Right cardiac atrium (tissue), 5 donors: Measurements from ENCODE around the gene CP. TPM values are rescaled to one million over a fixed set of nuclear protein-coding genes. Genes with fewer than 3 reads are reported as not detected.
A peak's percentile ranks its signal among the peaks of the same experiment; 100 is the strongest.

Source experiments
- ATAC-seq, 2 donors: fragments of 200-7000 bp; cut with Tn5 transposase; one replicate each; pipeline versions ENCODE4 v1.8.0 to v1.9.1; 2020; ENCODE audit warnings: moderate library complexity in 2 of 2, mild to moderate bottlenecking in 1 of 2
- DNase-seq, 3 donors: peaks; one replicate each; pipeline ENCODE4 v3.0.0-alpha.2; 2020
- H3K27ac ChIP-seq: one replicate; pipeline ENCODE4 v1.5.1; 2013; ENCODE audit warnings: mild to moderate bottlenecking, low read length, control low read depth, moderate library complexity
- H3K27me3 ChIP-seq: one replicate; pipeline ENCODE4 v1.6.1; 2013; ENCODE audit not compliant: control insufficient read depth, insufficient read depth
- H3K4me1 ChIP-seq: one replicate; pipeline ENCODE4 v1.6.1; 2013; ENCODE audit warnings: low read length; ENCODE audit not compliant: control insufficient read depth, insufficient read depth
- H3K4me3 ChIP-seq: one replicate; pipeline ENCODE4 v1.5.1; 2013; ENCODE audit warnings: low read length, control low read depth
- H3K9me3 ChIP-seq: one replicate; pipeline ENCODE4 v1.6.1; 2013; ENCODE audit warnings: low read length; ENCODE audit not compliant: control insufficient read depth
- WGBS: extraction: QIAGEN DNeasy Blood & Tissue Kit; methylation state at CpG from one replicate; pipeline ENCODE4 v1.1.7; 2013; 5-methylcytosine and 5-hydroxymethylcytosine counted together
- intact Hi-C, 4 donors: fragments of 100-400 bp; cut with DNase I; formaldehyde crosslinking; loops; one replicate each; pipeline versions ENCODE4 v1.11.0 to v1.14.0; 2022 to 2023
- polyA plus RNA-seq: library from polyadenylated mRNA; stranded (reverse); fragments of 200-250 nt; gene quantifications from one replicate; pipeline ENCODE4 v1.2.3, GENCODE V29; 2013
- total RNA-seq, 4 donors: library from RNA; stranded (reverse); fragmentation: NEBNext Ultra II Directional; extraction: Animal tissue kit (Norgen Biotek cat#: 25700); gene quantifications; one replicate each; pipeline ENCODE4 v1.2.1, GENCODE V29; 2021
- donor health status: healthy with polysubstance abuse.
- donor health status: DM: no; HTN: yes; CAD: no.
- donor health status: DM: no; HTN: no; CAD: no.
- donor health status: DM: no; HTN: yes; CAD: no; lungs with severe emphysema.
- donor health status: DM: yes; HTN: yes; CAD: no.

CP gene
- total and polyA plus RNA-seq, 5 donors: 11.0 to 31.2 (median 24.5) TPM

DNA sequence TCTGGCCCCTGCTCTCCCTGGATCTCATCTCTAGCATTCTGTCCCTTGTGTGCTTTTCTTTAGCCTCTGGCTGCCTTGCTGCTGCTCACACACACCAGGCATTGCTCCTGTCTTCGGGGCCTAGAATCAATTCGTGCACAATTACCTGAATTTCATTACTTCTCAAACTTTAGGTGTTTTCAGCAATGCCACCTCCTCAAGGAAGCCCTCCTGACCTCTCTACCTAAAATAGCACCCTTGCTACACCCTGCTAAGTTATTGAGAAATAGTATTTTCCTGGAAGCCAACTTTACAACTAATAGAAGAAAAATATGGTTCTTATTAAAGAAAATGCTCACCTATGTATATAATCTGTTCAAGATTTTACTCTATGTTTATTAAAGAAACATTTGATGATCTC is 40.4 kb downstream of the CP start:
- ATAC-seq (no peak), DNase-seq (no peak)
- Histone ChIP-seq H3K4me3 (no peak overlapping the region), H3K27me3 (no peaks in the 10 kb centered on the region), H3K9me3 (no peaks in the 10 kb centered on the region), H3K27ac (no peak overlapping the region), H3K4me1 (no peaks in the 10 kb centered on the region)
- intact Hi-C loops: no loop called here
- WGBS: 96% methylated on average over 2 of the region's 2 CpGs

DNA sequence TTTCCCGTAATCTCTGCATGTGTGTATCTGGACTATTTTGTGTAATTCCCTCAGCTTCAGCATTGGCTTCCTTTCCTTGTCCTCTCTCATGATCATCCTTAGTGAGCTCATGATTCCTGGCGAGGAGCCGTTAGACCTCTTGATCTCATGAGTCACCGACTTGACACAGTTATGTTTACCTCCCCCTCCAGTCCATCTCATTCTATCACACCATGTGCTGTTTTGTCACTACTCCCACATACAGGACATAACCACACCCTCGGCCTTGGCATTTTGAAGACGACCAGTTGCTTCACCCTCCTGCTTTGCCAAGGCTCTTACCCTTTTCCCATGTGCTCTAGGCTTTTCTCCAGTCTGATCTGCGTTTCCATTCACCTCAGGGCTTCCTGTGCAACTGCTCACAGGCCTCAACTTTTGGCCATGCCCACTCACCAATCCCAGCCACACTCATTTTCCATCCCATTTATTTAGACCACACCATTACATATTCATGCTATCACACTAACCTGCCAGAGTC is 41.5 kb downstream of the CP start:
- intact Hi-C loops: no loop called here
- peak; percentile 79 to 92 (median 90) for DNase-seq
- peak overlapping the region; percentile 9 for H3K27ac ChIP-seq
- 35% methylated on average over 7 of the region's 7 CpGs for WGBS
- no peaks in the 10 kb centered on the region for H3K27me3 ChIP-seq
- no peak overlapping the region for H3K4me3 ChIP-seq
- H3K9me3 ChIP-seq: no peaks in the 10 kb centered on the region
- no peaks in the 10 kb centered on the region for H3K4me1 ChIP-seq
- peak; percentile 98 to 99 for ATAC-seq

DNA sequence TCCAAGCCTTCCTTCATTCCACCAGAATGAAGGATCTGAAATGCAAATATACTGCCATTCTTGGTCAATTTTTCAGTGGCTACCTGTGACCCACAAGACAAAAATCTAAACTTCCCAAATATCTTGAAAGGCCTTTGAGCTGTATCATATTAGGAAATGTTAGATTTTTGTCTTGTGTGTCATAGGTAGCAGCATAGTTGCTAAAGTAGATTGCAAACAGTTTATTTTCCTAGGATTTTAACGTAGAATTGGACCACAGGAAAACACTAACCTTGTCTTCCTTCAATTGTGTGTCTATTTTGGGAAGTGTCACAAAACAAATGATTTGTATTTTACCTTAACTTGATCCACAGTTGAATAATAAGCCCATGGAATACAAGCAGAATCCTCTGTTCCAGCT is 42.4 kb downstream of the CP start:
- Histone ChIP-seq H3K27ac (no peak overlapping the region), H3K27me3 (no peaks in the 10 kb centered on the region), H3K9me3 (no peaks in the 10 kb centered on the region), H3K4me3 (no peak overlapping the region), H3K4me1 (no peaks in the 10 kb centered on the region)
- DNase-seq (no peak), ATAC-seq (no peak)
- WGBS: 69% methylated on average over 1 of the region's 1 CpG
- intact Hi-C loops: no loop called here

DNA sequence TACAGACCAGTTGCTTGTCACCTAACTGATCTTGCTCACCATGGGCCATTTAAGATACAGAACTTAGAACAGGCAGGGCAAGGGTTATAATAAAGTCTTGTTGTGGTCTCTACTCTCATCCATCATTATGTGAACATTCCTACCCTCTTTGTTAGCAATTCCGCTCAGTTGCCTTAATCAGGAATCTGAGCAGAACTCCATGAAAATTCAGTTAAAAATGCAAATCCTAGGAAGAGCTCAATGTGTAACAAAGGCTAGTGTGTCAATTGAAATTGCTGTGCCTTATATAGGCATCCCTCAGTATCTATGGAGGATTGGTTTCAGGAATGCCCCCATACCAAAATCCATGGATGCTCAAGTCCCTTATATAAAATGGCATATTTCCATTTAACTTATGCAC is 44.5 kb downstream of the CP start:
- H3K4me3 ChIP-seq: no peak overlapping the region
- no peak for DNase-seq
- ATAC-seq: no peak
- H3K27me3 ChIP-seq: no peaks in the 10 kb centered on the region
- no peaks in the 10 kb centered on the region for H3K4me1 ChIP-seq
- no peaks in the 10 kb centered on the region for H3K9me3 ChIP-seq
- H3K27ac ChIP-seq: no peak overlapping the region
- intact Hi-C loops: no loop called here
- WGBS: 94% methylated on average over 1 of the region's 1 CpG

DNA sequence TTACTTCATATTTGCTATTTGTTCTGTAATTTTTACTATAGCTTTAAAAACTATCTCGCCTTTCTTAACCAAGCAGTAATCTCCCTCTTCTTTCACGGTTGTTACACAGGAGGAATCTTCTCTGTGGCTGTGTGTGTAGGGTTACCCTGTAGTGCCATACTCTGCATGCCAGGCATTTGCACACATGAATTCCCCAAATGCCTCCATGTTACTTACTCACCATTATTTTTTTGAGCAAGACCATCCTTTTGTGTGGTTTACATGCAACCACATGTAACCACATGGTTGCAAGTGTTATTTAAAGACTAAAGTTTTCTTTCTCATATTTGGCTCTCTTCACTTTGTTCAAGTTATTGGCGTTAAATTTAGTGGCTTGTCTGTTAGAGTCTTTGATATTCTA is 46.7 kb downstream of the CP start:
- DNase-seq (no peak), ATAC-seq (no peak)
- H3K4me3 ChIP-seq: no peak overlapping the region
- no peaks in the 10 kb centered on the region for H3K4me1 ChIP-seq
- no peaks in the 10 kb centered on the region for H3K27me3 ChIP-seq
- intact Hi-C loops: no loop called here
- H3K27ac ChIP-seq: no peak overlapping the region
- H3K9me3 ChIP-seq: no peaks in the 10 kb centered on the region
- 78% methylated on average over 3 of the region's 3 CpGs for WGBS

DNA sequence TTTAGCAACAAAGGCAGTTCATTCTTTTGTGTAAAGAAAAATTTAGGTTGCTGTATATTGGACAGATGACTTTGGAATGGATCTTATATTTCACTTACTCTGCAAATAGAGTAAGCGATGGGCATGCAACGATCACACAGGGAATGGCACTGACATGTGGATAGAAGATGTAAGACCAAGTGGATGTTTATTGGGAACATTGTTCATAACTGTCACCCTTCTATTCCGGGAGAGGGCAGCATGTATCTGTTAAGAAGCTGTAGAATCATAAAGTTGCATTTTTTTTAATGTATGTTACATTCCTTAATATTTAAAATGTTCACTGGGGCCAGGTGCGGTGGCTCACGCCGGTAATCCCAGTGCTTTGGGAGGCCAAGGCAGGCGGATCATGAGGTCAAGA is 51.0 kb downstream of the CP start:
- no peak overlapping the region for H3K27ac ChIP-seq
- no peak overlapping the region for H3K4me3 ChIP-seq
- no peaks in the 10 kb centered on the region for H3K27me3 ChIP-seq
- intact Hi-C loops: no loop called here
- no peaks in the 10 kb centered on the region for H3K4me1 ChIP-seq
- DNase-seq (no peak), ATAC-seq (no peak)
- no peaks in the 10 kb centered on the region for H3K9me3 ChIP-seq
- 96% methylated on average over 7 of the region's 7 CpGs for WGBS

DNA sequence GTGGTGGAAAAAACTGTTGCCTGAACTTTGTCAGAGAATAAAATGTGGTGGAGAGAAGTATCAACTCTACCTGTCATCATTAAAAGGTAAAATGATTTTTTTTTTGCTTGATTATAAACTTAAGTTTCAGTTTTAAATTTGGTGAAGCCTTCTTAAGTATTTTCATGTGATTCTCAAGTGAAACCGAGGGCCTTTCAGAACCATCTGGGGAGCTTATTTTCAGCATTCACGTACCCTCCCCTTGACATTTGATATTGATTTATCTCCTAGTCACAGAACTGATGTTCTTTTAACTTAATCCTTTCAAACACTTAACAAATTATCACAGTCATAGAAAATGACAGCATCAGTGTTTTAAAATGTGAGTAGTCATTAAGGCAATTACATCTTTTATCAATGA is 53.7 kb downstream of the CP start:
- intact Hi-C loops: no loop called here
- no peaks in the 10 kb centered on the region for H3K27me3 ChIP-seq
- ATAC-seq (no peak), DNase-seq (no peak)
- no peak overlapping the region for H3K27ac ChIP-seq
- WGBS: 91% methylated on average over 2 of the region's 2 CpGs
- no peaks in the 10 kb centered on the region for H3K9me3 ChIP-seq
- H3K4me3 ChIP-seq: no peak overlapping the region
- H3K4me1 ChIP-seq: no peaks in the 10 kb centered on the region

DNA sequence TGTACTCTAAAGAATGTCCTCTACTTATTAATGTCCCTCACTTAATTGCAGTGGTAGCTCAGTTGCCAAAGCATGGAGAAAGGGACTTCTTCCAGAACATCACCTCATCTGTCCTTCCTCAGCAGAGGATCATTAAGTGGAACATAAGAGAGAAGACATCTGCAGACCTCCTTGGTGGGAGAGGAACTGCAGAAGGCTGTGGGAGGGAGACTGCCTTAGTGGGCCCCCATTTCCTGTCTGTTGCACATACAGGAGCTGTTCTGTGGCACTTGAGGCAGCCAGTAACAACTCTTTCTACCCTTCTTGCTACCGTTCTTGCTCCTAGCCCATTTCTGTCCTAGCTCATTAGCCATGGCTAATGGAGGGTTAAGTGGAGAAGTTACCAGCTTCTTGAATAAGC is 58.6 kb downstream of the CP start:
- ATAC-seq (no peak), DNase-seq (no peak)
- H3K27ac ChIP-seq: no peak overlapping the region
- 61% methylated on average over 1 of the region's 1 CpG for WGBS
- no peaks in the 10 kb centered on the region for H3K9me3 ChIP-seq
- no peaks in the 10 kb centered on the region for H3K27me3 ChIP-seq
- intact Hi-C loops: no loop called here
- peaks cover 1% of the 10 kb centered on the region for H3K4me1 ChIP-seq
- no peak overlapping the region for H3K4me3 ChIP-seq

DNA sequence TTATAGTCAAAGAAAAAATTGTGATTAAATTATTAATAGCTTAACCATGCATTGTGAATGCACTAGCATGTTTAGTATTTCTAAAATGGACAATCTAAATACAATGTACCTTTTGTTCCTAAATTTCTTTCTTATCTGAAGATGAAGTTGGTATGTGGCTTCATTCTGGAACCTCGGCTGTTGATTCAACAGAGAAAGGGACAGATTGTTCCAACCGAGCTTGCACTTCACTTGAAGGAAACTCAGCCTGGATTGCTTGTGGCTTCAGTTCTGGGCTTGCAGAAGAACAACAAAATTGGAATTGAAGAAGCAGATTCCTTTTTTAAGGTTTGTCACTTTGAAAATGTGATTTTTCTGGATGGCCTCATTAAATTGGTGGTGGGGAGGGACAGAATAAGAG is 59.6 kb downstream of the CP start:
- ATAC-seq (no peak), DNase-seq (no peak)
- no peak overlapping the region for H3K27ac ChIP-seq
- WGBS: 75% methylated on average over 2 of the region's 2 CpGs
- no peaks in the 10 kb centered on the region for H3K27me3 ChIP-seq
- H3K4me3 ChIP-seq: no peak overlapping the region
- H3K9me3 ChIP-seq: no peaks in the 10 kb centered on the region
- H3K4me1 ChIP-seq: peaks cover 1% of the 10 kb centered on the region
- intact Hi-C loops: no loop called here

DNA sequence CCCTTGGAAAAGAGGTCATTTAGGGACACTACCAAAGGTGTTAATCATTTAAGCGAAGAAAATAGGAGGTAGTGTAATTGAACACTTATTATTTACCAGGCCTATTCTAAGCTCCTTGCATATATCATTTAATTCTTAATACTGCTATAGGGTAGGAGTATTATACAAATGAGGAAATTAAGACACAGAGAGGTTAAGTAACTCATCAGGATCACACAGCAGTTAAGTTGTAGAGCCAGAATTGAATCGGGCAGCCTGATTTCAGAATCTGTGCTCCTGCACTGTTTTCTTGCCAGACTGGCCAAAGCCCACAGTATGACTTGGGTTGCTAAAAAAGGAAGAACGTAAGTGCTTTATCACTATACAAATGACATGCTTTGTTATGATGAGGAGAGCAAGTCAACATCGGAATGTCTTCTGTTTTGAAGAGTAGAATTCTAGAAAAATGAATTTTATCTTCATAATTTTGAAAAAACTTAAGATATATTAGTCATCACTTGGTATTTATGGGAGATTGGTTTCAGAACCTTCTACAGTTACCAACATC is 60.8 kb downstream of the CP start:
- DNase-seq: no peak
- Histone ChIP-seq H3K27me3 (no peaks in the 10 kb centered on the region), H3K9me3 (no peaks in the 10 kb centered on the region), H3K4me1 (peaks cover 1% of the 10 kb centered on the region), H3K27ac (no peak overlapping the region), H3K4me3 (no peak overlapping the region)
- 82% methylated on average over 4 of the region's 4 CpGs for WGBS
- intact Hi-C loops: no loop called here
- ATAC-seq: no peak

DNA sequence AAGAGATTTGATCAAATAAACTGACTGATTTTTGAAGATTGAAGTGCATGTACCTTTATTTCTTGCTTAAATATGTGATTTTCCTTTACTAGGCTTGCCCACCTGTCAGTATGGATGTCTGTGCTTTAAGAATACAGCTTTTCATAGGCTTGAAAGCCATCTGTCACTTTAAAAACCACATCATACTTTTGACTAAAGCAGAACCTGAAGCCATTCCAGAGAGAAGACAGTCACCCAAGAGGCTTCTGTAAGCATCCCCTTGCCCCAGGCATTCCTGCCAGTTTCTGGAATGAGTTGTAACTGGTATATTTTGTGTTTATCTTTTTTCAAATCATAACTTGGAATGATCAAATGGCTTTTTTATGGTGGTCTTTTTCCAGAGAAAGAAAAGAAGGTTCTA is 68.2 kb downstream of the CP start:
- Histone ChIP-seq H3K4me1 (no peaks in the 10 kb centered on the region), H3K9me3 (no peaks in the 10 kb centered on the region), H3K27me3 (no peaks in the 10 kb centered on the region), H3K27ac (no peak overlapping the region), H3K4me3 (no peak overlapping the region)
- ATAC-seq (no peak), DNase-seq (no peak)
- intact Hi-C loops: no loop called here

DNA sequence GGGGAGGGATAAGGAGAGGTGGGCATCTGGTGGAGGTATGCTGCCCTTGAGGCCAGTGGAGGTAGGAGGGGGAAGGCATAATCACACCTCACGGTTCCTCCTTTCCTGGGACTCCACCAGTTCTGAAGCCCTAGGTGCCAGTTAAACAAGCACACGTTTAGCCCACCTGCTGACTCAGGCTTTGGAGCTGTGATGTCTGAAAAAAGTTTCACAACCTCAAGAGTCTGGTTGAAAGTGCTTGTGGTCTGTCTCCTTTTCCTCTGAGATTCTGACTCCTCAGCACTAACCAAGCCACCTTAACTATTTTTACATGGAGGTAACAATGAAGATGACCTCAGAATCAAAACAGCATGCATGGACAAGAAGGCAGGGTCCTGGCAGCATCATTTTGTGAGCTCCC is 69.2 kb downstream of the CP start:
- ATAC-seq (peak in 1 of 2 donors; percentile 36), DNase-seq (no peak)
- Histone ChIP-seq H3K9me3 (no peaks in the 10 kb centered on the region), H3K27ac (no peak overlapping the region), H3K4me3 (no peak overlapping the region), H3K4me1 (no peaks in the 10 kb centered on the region), H3K27me3 (no peaks in the 10 kb centered on the region)
- intact Hi-C loops: no loop called here
- WGBS: 62% methylated on average over 2 of the region's 2 CpGs
